Suprapubic skin (tissue), 4 donors: ENCODE data around the gene BIRC6. TPM values are rescaled to one million over a fixed set of nuclear protein-coding genes. Genes with fewer than 3 reads are reported as not detected.

ENCODE experiments used
- DNase-seq, 2 donors: peaks; one replicate each; pipeline ENCODE4 v3.0.0-alpha.2; 2019; ENCODE audit warnings: low spot score in 2 of 2
- H3K27ac ChIP-seq: fragments of 200-600 bp; sonication (generic); one replicate; pipeline ENCODE4 v1.5.1; 2019
- H3K27me3 ChIP-seq: fragments of 200-600 bp; sonication (generic); one replicate; pipeline ENCODE4 v1.5.1; 2019
- H3K36me3 ChIP-seq: fragments of 200-600 bp; sonication (generic); one replicate; pipeline ENCODE4 v1.5.1; 2019
- H3K4me1 ChIP-seq: fragments of 200-600 bp; sonication (generic); one replicate; pipeline ENCODE4 v1.5.1; 2019
- H3K4me3 ChIP-seq: fragments of 200-600 bp; sonication (generic); one replicate; pipeline ENCODE4 v1.5.1; 2019; ENCODE audit warnings: mild to moderate bottlenecking
- H3K9me3 ChIP-seq: fragments of 200-600 bp; sonication (generic); one replicate; pipeline ENCODE4 v1.5.1; 2019
- CTCF ChIP-seq, 2 donors: fragments of 200-600 bp in 1 of 2; fragments of 450-650 bp in 1 of 2; sonication (generic) in 1 of 2; IDR thresholded peaks; one replicate each; pipeline ENCODE4 v1.5.1; 2016 to 2019; ENCODE audit warnings: antibody characterized with exemption in 2 of 2, mild to moderate bottlenecking in 1 of 2, moderate library complexity in 1 of 2
- EP300 ChIP-seq: sonication (generic); formaldehyde crosslinking; IDR thresholded peaks from one replicate; pipeline ENCODE4 v1.6.1; 2017; ENCODE audit warnings: antibody characterized with exemption
- POLR2A ChIP-seq, 2 donors: fragments of 450-650 bp; IDR thresholded peaks; one replicate each; pipeline ENCODE4 v1.6.1; 2017; ENCODE audit warnings: antibody characterized with exemption in 2 of 2, mild to moderate bottlenecking in 2 of 2, moderate library complexity in 2 of 2
- POLR2AphosphoS5 ChIP-seq, 3 donors: sonication (generic); formaldehyde crosslinking; IDR thresholded peaks; one replicate each; pipeline ENCODE4 v1.6.1; 2017; ENCODE audit warnings: antibody characterized with exemption in 3 of 3
- WGBS: methylation state at CpG from one replicate; pipeline ENCODE4 v1.1.5; 2018; 5-methylcytosine and 5-hydroxymethylcytosine counted together
- total RNA-seq, 4 donors: library from RNA; depleted of rRNA; stranded (reverse); fragments of >200 nt; gene quantifications; one replicate each; pipeline ENCODE4 v1.1.0, GENCODE V29; 2016

BIRC6 gene
- total RNA-seq, 4 donors from 2014 or later, result 101 to 319 (median 109) TPM

- Histone ChIP-seq H3K4me1 (no peaks in the 10 kb centered on the region), H3K27ac (no peak overlapping the region), H3K27me3 (no peaks in the 10 kb centered on the region), H3K9me3 (no peaks in the 10 kb centered on the region), H3K4me3 (no peak overlapping the region), H3K36me3 (peaks cover 84% of the 10 kb centered on the region)
- 76% methylated on average over 1 of the region's 1 CpG for WGBS
- no peak for TF ChIP-seq EP300
- TF ChIP-seq POLR2AphosphoS5 (IDR thresholded peaks at IDR 0.05), result no peak
- no peak for TF ChIP-seq CTCF (IDR thresholded peaks at IDR 0.05)
- TF ChIP-seq POLR2A (IDR thresholded peaks at IDR 0.05), result no peak
- no peak for DNase-seq
Measured at GRCh38 chr2:32611771-32612170, 254.9 kb downstream of the BIRC6 start.

GRCh38 chr2:32614084-32614483 lies 257.3 kb downstream of the BIRC6 start:
- 93% methylated on average over 1 of the region's 1 CpG for WGBS
- Histone ChIP-seq H3K27me3 (no peaks in the 10 kb centered on the region), H3K4me3 (no peak overlapping the region), H3K27ac (no peak overlapping the region), H3K36me3 (peaks cover 82% of the 10 kb centered on the region), H3K4me1 (no peaks in the 10 kb centered on the region), H3K9me3 (no peaks in the 10 kb centered on the region)
- DNase-seq, result no peak
- TF ChIP-seq EP300 (no peak), POLR2AphosphoS5 (IDR thresholded peaks at IDR 0.05) (no peak), CTCF (IDR thresholded peaks at IDR 0.05) (no peak), POLR2A (IDR thresholded peaks at IDR 0.05) (no peak)

DNA sequence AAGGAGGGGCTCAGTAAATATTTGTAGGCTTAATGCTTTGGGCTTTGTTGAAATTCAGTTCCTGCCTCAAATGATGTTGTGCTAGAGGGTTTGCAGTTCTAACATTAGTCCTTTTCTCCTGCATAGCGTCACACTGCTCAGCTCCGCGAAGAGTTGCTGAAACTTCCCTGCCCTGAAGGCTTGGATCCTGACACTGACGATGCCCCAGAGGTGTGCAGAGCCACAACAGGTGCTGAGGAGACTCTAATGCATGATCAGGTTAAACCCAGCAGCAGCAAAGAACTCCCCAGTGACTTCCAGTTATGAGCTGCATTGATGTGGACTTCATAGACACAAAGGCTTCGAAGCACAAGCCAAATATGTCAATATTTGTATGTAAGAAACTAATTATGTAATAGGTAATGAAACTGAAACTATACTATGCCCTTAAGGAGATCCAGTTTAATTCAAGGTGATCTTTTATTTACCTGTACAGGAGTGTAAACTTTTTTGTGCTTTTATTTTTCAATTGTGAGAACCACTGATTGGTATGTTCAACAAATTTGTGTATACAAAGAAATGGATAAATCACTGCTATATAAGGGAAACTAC lies 260.9 kb downstream of the BIRC6 start:
- no peak overlapping the region for H3K4me3 ChIP-seq
- WGBS, result 58% methylated on average over 5 of the region's 5 CpGs
- peaks cover 71% of the 10 kb centered on the region for H3K36me3 ChIP-seq
- no peaks in the 10 kb centered on the region for H3K9me3 ChIP-seq
- peaks cover 6% of the 10 kb centered on the region for H3K4me1 ChIP-seq
- H3K27ac ChIP-seq, result no peak overlapping the region
- DNase-seq, result no peak
- no peaks in the 10 kb centered on the region for H3K27me3 ChIP-seq
- TF ChIP-seq POLR2A (IDR thresholded peaks at IDR 0.05) (no peak), EP300 (no peak), CTCF (IDR thresholded peaks at IDR 0.05) (no peak), POLR2AphosphoS5 (IDR thresholded peaks at IDR 0.05) (no peak)

GRCh38 chr2:32622570-32623310 lies 265.9 kb downstream of the BIRC6 start:
- no peaks in the 10 kb centered on the region for H3K9me3 ChIP-seq
- H3K27me3 ChIP-seq, result no peaks in the 10 kb centered on the region
- H3K27ac ChIP-seq, result peak overlapping the region; percentile 10
- 27% methylated on average over 2 of the region's 2 CpGs for WGBS
- DNase-seq, result no peak
- no peak for TF ChIP-seq POLR2A (IDR thresholded peaks at IDR 0.05)
- no peak for TF ChIP-seq EP300
- TF ChIP-seq POLR2AphosphoS5 (IDR thresholded peaks at IDR 0.05), result no peak
- TF ChIP-seq CTCF (IDR thresholded peaks at IDR 0.05), result no peak
- H3K4me3 ChIP-seq, result no peak overlapping the region
- H3K4me1 ChIP-seq, result peaks cover 8% of the 10 kb centered on the region
- H3K36me3 ChIP-seq, result peaks cover 23% of the 10 kb centered on the region

- DNase-seq, result no peak
- no peak for TF ChIP-seq EP300
- Histone ChIP-seq H3K4me3 (no peak overlapping the region), H3K27me3 (no peaks in the 10 kb centered on the region), H3K27ac (no peak overlapping the region), H3K9me3 (no peaks in the 10 kb centered on the region), H3K36me3 (peaks cover 22% of the 10 kb centered on the region), H3K4me1 (peaks cover 8% of the 10 kb centered on the region)
- WGBS, result 95% methylated on average over 6 of the region's 6 CpGs
Measured at GRCh38 chr2:32623311-32623706, 266.5 kb downstream of the BIRC6 start.
